RPMI8226 (cell line): ENCODE data around the gene SLC7A4.
A peak's percentile ranks its signal among the peaks of the same experiment; 100 is the strongest.
"Not testable (repeated sequence)": the region's sequence is repeated elsewhere in the genome, so short reads cannot be mapped to it uniquely, and the experiment has no call there.

Experiments
- DNase-seq: peaks from one replicate; pipeline ENCODE4 v3.0.0-alpha.2; 2015

The SLC7A4 gene

GRCh38 chr22:21032037-21032867, at the start of gene SLC7A4:
Gene SLC7A4 (minus strand): TSS chr22:21032561. CDS start chr22:21031812, 749 bp downstream.
- no peak for DNase-seq

- DNase-seq: no peak
These were observed 48.2 kb upstream of the SLC7A4 start for GRCh38 chr22:21080435-21081137.

GRCh38 chr22:21079493-21079892, 47.1 kb upstream of the SLC7A4 start:
- no peak for DNase-seq

- no peak for DNase-seq
These were observed 46.6 kb upstream of the SLC7A4 start for GRCh38 chr22:21078916-21079315.

- DNase-seq: no peak
These were observed 45.6 kb upstream of the SLC7A4 start for GRCh38 chr22:21077884-21078508.

GRCh38 chr22:21076912-21077625, 44.7 kb upstream of the SLC7A4 start:
- no peak for DNase-seq

- DNase-seq: no peak
These were observed 43.3 kb upstream of the SLC7A4 start for GRCh38 chr22:21075516-21076138.

DNA sequence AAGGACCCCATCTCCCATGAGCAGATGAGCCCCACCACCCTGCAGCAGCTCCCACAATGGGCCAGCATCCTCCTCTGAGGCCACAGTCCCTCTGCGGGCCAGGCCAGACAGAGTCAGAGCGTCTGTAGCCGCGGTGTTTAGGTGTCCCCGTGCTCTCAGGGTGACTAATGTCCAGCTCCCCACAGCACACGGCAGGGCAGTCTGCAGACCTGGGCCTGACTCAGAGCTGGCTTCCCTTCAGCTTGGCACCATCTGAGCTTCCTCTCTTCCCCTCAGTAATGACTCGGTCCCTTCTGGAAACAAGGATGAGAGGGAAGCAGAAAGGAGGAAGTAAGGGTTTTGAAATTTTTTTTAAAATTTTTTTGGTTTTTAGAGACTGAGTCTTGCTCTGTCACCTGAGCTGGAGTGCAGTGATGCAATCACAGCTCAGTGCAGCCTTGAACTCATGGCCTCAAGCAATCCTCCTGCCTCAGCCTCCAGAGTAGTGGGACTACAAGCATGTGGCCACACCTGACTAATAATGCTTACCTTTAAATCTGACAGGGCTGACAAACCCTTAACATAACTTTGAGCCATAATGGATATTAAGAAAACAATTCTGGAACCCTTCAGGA, 41.8 kb upstream of the SLC7A4 start:
- no peak for DNase-seq

GRCh38 chr22:21073482-21073881, 41.1 kb upstream of the SLC7A4 start:
- no peak for DNase-seq

DNA sequence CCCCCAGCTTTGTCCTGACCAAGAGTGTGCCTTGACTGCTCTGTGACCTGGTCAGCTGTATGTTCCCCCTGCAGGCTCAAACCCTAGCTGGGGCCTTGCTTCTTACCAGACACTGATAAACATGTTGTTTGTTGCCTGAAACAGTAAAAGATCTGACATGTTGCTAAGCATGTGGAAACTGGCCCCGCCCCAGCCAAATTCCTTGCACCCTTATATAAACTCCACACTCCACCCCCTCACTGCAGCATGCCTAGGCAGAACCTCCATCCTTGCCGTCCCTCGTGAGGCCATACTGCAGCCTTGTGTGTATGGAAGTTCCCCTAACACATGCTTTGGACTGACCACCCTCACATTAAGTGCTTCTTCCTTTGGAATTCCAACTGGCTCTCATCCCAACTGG, 40.7 kb upstream of the SLC7A4 start:
- DNase-seq: no peak

DNA sequence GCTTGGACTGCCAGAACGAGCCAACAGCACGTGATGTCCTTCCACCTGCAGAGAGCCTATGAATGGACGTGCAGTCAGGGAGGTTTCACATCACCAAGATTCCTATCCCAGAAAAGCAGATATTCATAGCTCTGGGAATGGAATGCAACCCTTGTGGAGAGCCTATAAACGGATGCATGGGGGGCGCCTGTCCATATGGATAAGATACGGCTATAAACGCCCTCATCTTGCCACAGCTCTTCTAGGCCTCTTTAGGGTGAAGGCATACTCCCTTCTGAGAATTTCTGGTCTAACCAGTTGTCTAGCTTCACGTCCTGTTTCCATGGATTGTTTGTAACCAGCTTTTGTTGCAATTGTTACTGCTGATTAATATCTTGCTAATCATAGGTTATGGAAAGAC, 39.4 kb upstream of the SLC7A4 start:
- not testable (repeated sequence) for DNase-seq

DNA sequence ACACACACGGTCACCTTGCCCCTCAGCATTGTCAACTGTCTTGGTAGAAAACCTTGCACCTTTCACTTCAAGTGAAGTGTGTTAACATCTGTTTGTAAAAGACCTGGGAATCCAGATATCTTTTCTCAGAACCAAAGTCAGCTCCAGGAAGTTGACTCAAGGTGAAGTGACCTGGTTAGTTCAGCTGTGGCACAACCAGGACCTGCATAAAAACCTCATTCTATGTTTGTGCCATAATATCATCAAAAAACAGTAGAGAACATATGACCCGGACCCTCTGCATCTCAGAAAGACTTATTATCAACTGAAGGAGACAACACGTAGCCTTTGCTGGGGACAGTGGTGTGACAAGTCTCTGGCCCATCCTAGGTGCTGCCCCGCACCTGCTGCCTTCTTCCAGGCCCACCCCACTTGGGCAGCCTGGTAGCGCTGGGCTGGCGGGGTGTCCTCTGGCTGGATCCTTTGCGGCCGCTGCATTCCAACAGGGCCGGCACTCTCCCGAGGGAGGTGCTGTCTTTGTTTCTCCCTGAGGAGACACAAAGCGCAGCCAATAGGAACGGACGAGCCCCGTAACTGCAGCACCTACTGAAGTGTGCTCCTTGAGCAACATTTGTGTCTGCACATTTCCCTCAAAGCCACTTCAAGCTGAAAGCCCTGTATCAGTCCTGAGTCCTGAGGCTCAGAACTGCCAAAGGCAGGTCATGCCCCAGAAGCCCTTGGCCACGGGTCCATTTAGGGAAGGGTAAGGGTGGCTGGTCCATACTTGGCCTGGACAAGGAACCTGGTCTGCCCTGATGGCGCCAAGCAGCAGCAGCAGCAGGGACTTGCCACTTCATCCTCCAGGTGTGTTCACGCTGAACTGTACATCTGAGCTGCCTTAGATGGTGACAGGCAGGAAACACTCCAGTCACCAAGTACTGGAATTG, 38.6 kb upstream of the SLC7A4 start:
- no peak for DNase-seq

GRCh38 chr22:21069375-21069774, 37.0 kb upstream of the SLC7A4 start:
- DNase-seq: no peak

DNA sequence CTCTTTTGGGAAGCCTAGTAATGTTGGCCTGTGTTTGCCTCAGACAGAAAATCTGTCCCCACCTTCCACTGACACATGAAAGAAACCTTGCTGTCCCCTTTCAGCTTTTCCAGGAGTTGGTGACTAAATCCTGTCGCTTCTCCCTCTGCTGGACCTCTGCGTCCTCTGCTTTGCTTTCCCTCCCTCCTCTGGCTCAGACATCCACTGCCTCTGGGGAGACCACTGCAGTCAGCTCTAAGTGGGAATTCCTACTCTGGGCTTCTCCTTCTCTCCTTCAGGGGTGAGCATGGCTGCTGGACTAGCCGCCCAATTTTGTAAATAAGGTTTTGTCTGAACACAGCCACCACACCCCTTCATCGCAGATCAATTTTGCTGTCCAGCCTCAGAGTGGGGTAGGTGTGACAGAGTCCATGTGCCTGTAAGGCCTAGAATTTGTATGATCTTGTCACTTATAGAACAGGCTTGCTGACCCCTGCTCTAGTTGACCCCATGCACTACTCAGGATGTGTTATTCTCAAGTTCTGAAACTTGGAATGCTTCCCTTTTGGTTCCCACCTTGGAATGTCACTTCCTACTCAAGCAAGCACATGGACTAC, 36.4 kb upstream of the SLC7A4 start:
- DNase-seq: no peak

- no peak for DNase-seq
These were observed 35.7 kb upstream of the SLC7A4 start for GRCh38 chr22:21067901-21068680.

GRCh38 chr22:21067075-21067900, 34.9 kb upstream of the SLC7A4 start:
- no peak for DNase-seq

- peak; percentile 62 for DNase-seq
These were observed 32.8 kb upstream of the SLC7A4 start for GRCh38 chr22:21064917-21065864.

DNA sequence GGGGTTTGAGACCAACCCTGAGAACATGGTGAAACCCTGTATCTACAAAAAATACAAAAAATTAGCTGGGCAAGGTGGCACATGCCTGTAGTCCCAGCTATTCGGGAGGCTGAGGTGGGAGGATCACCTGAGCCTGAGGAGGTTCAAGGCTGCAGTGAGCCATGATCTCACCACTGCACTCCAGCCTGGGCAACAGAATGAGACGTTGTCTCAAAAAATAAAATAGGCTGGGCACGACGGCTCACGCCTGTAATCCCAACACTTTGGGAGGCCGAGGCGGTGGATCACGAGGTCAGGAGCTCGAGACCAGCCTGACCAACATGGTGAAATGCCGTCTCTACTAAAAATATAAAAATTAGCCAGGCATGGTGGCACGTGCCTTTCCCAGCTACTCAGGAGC, 32.1 kb upstream of the SLC7A4 start:
- not testable (repeated sequence) for DNase-seq
